H1 (cell line): ENCODE results near the gene HIPK2. TPM values are rescaled to one million over a fixed set of nuclear protein-coding genes. Genes with fewer than 3 reads are reported as not detected.
A peak's percentile ranks its signal among the peaks of the same experiment; 100 is the strongest.

Source experiments
- CTCF ChIA-PET: fragments of 300-600 bp; sonication (Branson Sonifier 250); formaldehyde crosslinking; loops from one replicate; lab custom pipeline; 2021; ENCODE audit not compliant: partially characterized antibody; lab: Charles Lee
- POLR2A ChIA-PET: fragments of 300-600 bp; sonication (Branson Sonifier 250); formaldehyde crosslinking; loops from one replicate; lab custom pipeline; 2021; ENCODE audit warnings: inconsistent platforms; ENCODE audit not compliant: partially characterized antibody; lab: Charles Lee
- DNase-seq, 2 experiments: peaks; one replicate each; pipeline versions ENCODE4 v3.0.0 to v3.0.0-alpha.2; 2010 to 2022; ENCODE audit warnings: low spot score in 2 of 2, low read depth in 1 of 2, mixed read lengths in 1 of 2
- FAIRE-seq: peaks from 2 replicates; lab custom pipeline; 2011; peaks lifted over from hg19 to GRCh38; lab: Jason Lieb, UNC
- H2AFZ ChIP-seq: 2 replicates; pipeline ENCODE4 v1.8.1; 2012; ENCODE audit warnings: low read length, inconsistent platforms
- H2AK5ac ChIP-seq: 2 replicates; pipeline ENCODE4 v1.6.1; 2013; ENCODE audit warnings: low read depth, low read length
- H2BK120ac ChIP-seq: replicated peaks from 2 replicates; pipeline ENCODE3; 2013; ENCODE audit warnings: low read depth, low read length, inconsistent platforms
- H2BK12ac ChIP-seq: 2 replicates; pipeline ENCODE4 v1.6.1; 2013; ENCODE audit warnings: low read depth, low read length
- H2BK15ac ChIP-seq: 2 replicates; pipeline ENCODE4 v1.6.1; 2013; ENCODE audit warnings: low read length
- H2BK20ac ChIP-seq: 2 replicates; pipeline ENCODE4 v1.6.1; 2013; ENCODE audit warnings: low read length
- H2BK5ac ChIP-seq: 2 replicates; pipeline ENCODE4 v1.6.1; 2013; ENCODE audit warnings: low read depth, low read length
- H3K14ac ChIP-seq: 2 replicates; pipeline ENCODE4 v1.6.1; 2013; ENCODE audit warnings: inconsistent platforms; ENCODE audit not compliant: insufficient read length
- H3K18ac ChIP-seq: 2 replicates; pipeline ENCODE4 v1.6.1; 2013; ENCODE audit warnings: low read length; ENCODE audit errors: extremely low read depth
- H3K23ac ChIP-seq: 2 replicates; pipeline ENCODE4 v1.6.1; 2013; ENCODE audit warnings: inconsistent platforms; ENCODE audit not compliant: insufficient read length
- H3K23me2 ChIP-seq: 2 replicates; pipeline ENCODE4 v1.6.1; 2013; ENCODE audit warnings: low read depth, low read length
- H3K27ac ChIP-seq: 2 replicates; pipeline ENCODE4 v1.6.1; 2011; ENCODE audit warnings: low read depth, low read length, inconsistent platforms
- H3K27me3 ChIP-seq, 4 experiments: replicated peaks in 1 of 4; 1 replicate in 1 of 4; 2 replicates in 3 of 4; pipeline versions ENCODE4 v1.6.1 to v1.8.1; 2011 to 2013; ENCODE audit warnings: low read length in 3 of 4, mild to moderate bottlenecking in 3 of 4, inconsistent platforms in 2 of 4, mixed read lengths in 2 of 4, moderate library complexity in 1 of 4; ENCODE audit not compliant: control insufficient read depth in 3 of 4, insufficient read depth in 3 of 4; ENCODE audit errors: extremely low read depth in 1 of 4
- H3K36me3 ChIP-seq, 4 experiments: 2 replicates each; pipeline versions ENCODE4 v1.6.1 to v1.8.1; 2011 to 2013; ENCODE audit warnings: mild to moderate bottlenecking in 4 of 4, low read length in 3 of 4, moderate library complexity in 2 of 4, control low read depth in 1 of 4, inconsistent platforms in 1 of 4; ENCODE audit not compliant: insufficient read depth in 4 of 4, control insufficient read depth in 2 of 4
- H3K4ac ChIP-seq: replicated peaks from 2 replicates; pipeline ENCODE3; 2013; ENCODE audit warnings: low read length, low read depth, mixed read lengths, inconsistent platforms; ENCODE audit not compliant: insufficient read length
- H3K4me1 ChIP-seq, 4 experiments: replicated peaks in 1 of 4; 1 replicate in 1 of 4; 2 replicates in 3 of 4; pipeline versions ENCODE4 v1.6.1 to v1.8.1; 2011 to 2013; ENCODE audit warnings: low read length in 3 of 4, inconsistent platforms in 2 of 4, mixed read lengths in 1 of 4; ENCODE audit not compliant: insufficient read depth in 4 of 4, control insufficient read depth in 3 of 4
- H3K4me2 ChIP-seq, 2 experiments: 2 replicates each; pipeline versions ENCODE4 v1.6.1 to v1.8.1; 2011 to 2013; ENCODE audit warnings: low read depth in 2 of 2, low read length in 2 of 2, control low read depth in 1 of 2, inconsistent platforms in 1 of 2, mild to moderate bottlenecking in 1 of 2; ENCODE audit not compliant: insufficient read depth in 1 of 2
- H3K4me3 ChIP-seq, 4 experiments: fragments of 200-600, 300-600 bp in 1 of 4; sonication (generic), shearing (Covaris generic), sonication (Bioruptor Twin) in 1 of 4; 2 replicates each; pipeline versions ENCODE4 v1.5.1 to v1.8.1; 2011 to 2016; ENCODE audit warnings: low read length in 4 of 4, low read depth in 3 of 4, control low read depth in 2 of 4, inconsistent platforms in 2 of 4, mild to moderate bottlenecking in 2 of 4, mixed read lengths in 1 of 4, moderate library complexity in 1 of 4; ENCODE audit not compliant: insufficient read depth in 2 of 4; ENCODE audit errors: extremely low read depth in 1 of 4
- H3K56ac ChIP-seq: replicated peaks from 2 replicates; pipeline ENCODE3; 2013; ENCODE audit warnings: low read depth, mild to moderate bottlenecking, mixed read lengths, low read length, inconsistent platforms; ENCODE audit not compliant: insufficient read length
- H3K79me1 ChIP-seq: 2 replicates; pipeline ENCODE4 v1.6.1; 2013; ENCODE audit warnings: low read depth, low read length, control low read depth
- H3K79me2 ChIP-seq, 2 experiments: 2 replicates each; pipeline versions ENCODE4 v1.6.1 to v1.8.1; 2012 to 2013; ENCODE audit warnings: low read length in 2 of 2, mild to moderate bottlenecking in 2 of 2, inconsistent platforms in 1 of 2; ENCODE audit not compliant: insufficient read depth in 2 of 2, control insufficient read depth in 1 of 2
- H3K9ac ChIP-seq, 4 experiments: replicated peaks in 1 of 4; 1 replicate in 1 of 4; 2 replicates in 3 of 4; pipeline versions ENCODE4 v1.6.1 to v1.8.1; 2011 to 2013; ENCODE audit warnings: low read depth in 3 of 4, low read length in 3 of 4, control low read depth in 2 of 4, mild to moderate bottlenecking in 2 of 4, moderate library complexity in 2 of 4, inconsistent platforms in 1 of 4; ENCODE audit errors: extremely low read depth in 1 of 4
- H3K9me3 ChIP-seq, 2 experiments: 2 replicates each; pipeline versions ENCODE4 v1.6.1 to v1.8.1; 2012 to 2013; ENCODE audit warnings: mild to moderate bottlenecking in 2 of 2, moderate library complexity in 2 of 2, control low read depth in 1 of 2, inconsistent platforms in 1 of 2, low read depth in 1 of 2, low read length in 1 of 2, mixed read lengths in 1 of 2; ENCODE audit not compliant: insufficient read depth in 2 of 2
- H4K20me1 ChIP-seq, 2 experiments: replicated peaks in 1 of 2; 2 replicates each; pipeline versions ENCODE3 to v1.8.1; 2011 to 2013; ENCODE audit warnings: inconsistent platforms in 2 of 2, low read length in 2 of 2, mild to moderate bottlenecking in 1 of 2; ENCODE audit not compliant: insufficient read depth in 2 of 2, control insufficient read depth in 1 of 2
- H4K5ac ChIP-seq: 2 replicates; pipeline ENCODE4 v1.6.1; 2013; ENCODE audit warnings: low read length, low read depth, mixed read lengths, inconsistent platforms; ENCODE audit not compliant: insufficient read length
- H4K8ac ChIP-seq: 2 replicates; pipeline ENCODE4 v1.8.0; 2013; ENCODE audit warnings: mild to moderate bottlenecking, moderate library complexity, low read length, inconsistent platforms; ENCODE audit not compliant: insufficient read depth; ENCODE audit errors: extremely low read depth
- H4K91ac ChIP-seq: replicated peaks from 2 replicates; pipeline ENCODE3; 2013; ENCODE audit warnings: low read length, mixed read lengths, inconsistent platforms; ENCODE audit not compliant: insufficient read length
- BACH1 ChIP-seq: IDR thresholded peaks from 2 replicates; pipeline ENCODE4 v1.6.1; 2012; ENCODE audit warnings: low read length, improper control_type of control experiment
- CREB1 ChIP-seq: IDR thresholded peaks from 2 replicates; pipeline ENCODE4 v1.6.1; 2012; ENCODE audit warnings: inconsistent platforms
- CTBP2 ChIP-seq: IDR thresholded peaks from 2 replicates; pipeline ENCODE4 v1.7.0; 2011; ENCODE audit warnings: borderline replicate concordance, mild to moderate bottlenecking, moderate library complexity, mixed read lengths, low read length; ENCODE audit not compliant: insufficient read depth, insufficient read length
- HDAC2 ChIP-seq, 2 experiments: fragments of 300-600 bp in 1 of 2; sonication (generic) in 1 of 2; IDR thresholded peaks; 2 replicates each; pipeline ENCODE4 v1.6.1; 2011 to 2012; ENCODE audit warnings: low read depth in 2 of 2, low read length in 2 of 2, mild to moderate bottlenecking in 2 of 2, moderate library complexity in 2 of 2, borderline replicate concordance in 1 of 2, inconsistent platforms in 1 of 2
- JUN ChIP-seq: IDR thresholded peaks from 2 replicates; pipeline ENCODE4 v1.6.1; 2011; ENCODE audit warnings: low read depth, mild to moderate bottlenecking, improper control_type of control experiment, low read length
- NANOG ChIP-seq: IDR thresholded peaks from 2 replicates; pipeline ENCODE4 v1.6.1; 2011; ENCODE audit warnings: low read length, low read depth, mild to moderate bottlenecking, inconsistent platforms; ENCODE audit not compliant: insufficient read depth, poor library complexity, severe bottlenecking
- RAD21 ChIP-seq, 2 experiments: IDR thresholded peaks in 1 of 2; conservative IDR thresholded peaks in 1 of 2; 2 replicates each; pipeline ENCODE4 v1.6.1; 2011; ENCODE audit warnings: low read depth in 2 of 2, low read length in 2 of 2, improper control_type of control experiment in 1 of 2, inconsistent platforms in 1 of 2, mild to moderate bottlenecking in 1 of 2, moderate library complexity in 1 of 2
- RBBP5 ChIP-seq: IDR thresholded peaks from 2 replicates; pipeline ENCODE4 v1.7.1; 2012; ENCODE audit warnings: low read depth, mild to moderate bottlenecking, inconsistent platforms, low read length, moderate library complexity, borderline replicate concordance
- SRF ChIP-seq: IDR thresholded peaks from 2 replicates; pipeline ENCODE4 v1.6.1; 2011; ENCODE audit warnings: mild to moderate bottlenecking, low read depth, low read length, moderate library complexity
- SUZ12 ChIP-seq: fragments of 200-600 bp; sonication (generic); IDR thresholded peaks from 2 replicates; pipeline ENCODE4 v1.6.1; 2012; ENCODE audit warnings: mild to moderate bottlenecking, inconsistent platforms, low read length, moderate library complexity, mixed read lengths
- polyA plus RNA-seq, 7 experiments: library from polyadenylated mRNA; depleted of rRNA in 3 of 7; stranded (reverse) in 5 of 7; unstranded in 2 of 7; fragments of >200 nt in 5 of 7; fragments of 200-250 nt in 2 of 7; gene quantifications; 1 replicate in 5 of 7; 2 replicates in 1 of 7; 4 replicates in 1 of 7; pipeline versions ENCODE4 v1.2.1 to v1.2.3, GENCODE V29; 2011 to 2013; ENCODE audit warnings: missing spikeins in 2 of 7, mixed read lengths in 2 of 7
- total RNA-seq: library from RNA; stranded (reverse); fragmentation: NEBNext Ultra II Directional; extraction: Animal tissue kit (Norgen Biotek cat#: 25700); gene quantifications from 2 replicates; pipeline ENCODE4 v1.2.1, GENCODE V29; 2021
- TF ChIP-seq, protein P1 (sequence below): IDR thresholded peaks from 2 replicates; pipeline ENCODE4 v1.6.1; 2012; ENCODE audit warnings: inconsistent platforms

Gene HIPK2
- total and polyA plus RNA-seq, 2 of the 8 experiments (the other 6 are each of a cell fraction or from before 2014, with no cell fraction given): 8.3 to 24.3 TPM

DNA sequence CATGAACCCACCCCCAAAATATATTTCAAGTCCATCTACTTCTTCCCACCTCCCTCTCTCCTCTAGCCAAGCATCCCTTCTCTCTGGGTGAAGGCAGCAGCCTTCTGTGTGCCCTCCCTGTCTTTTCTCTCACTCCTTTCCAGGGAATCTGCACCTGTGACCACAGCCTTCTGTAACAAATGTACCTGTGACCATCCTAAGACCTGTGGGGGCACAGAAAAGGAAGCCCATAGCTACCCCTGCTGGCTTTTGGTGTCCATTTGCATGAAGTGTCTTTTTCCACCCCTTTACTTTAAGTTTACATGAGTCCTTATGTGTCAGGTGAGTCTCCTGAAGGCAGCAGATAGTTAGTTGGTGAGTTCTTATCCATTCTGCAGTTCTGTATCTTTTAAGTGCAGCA, 49.2 kb upstream of the HIPK2 start:
- Histone ChIP-seq H3K79me2 (no peaks in the 10 kb centered on the region), H3K4me1 (no peaks in the 10 kb centered on the region; a peak in 1 of 7 replicates), H4K8ac (no peak overlapping the region), H4K20me1 (no peaks in the 10 kb centered on the region), H3K9ac (no peak overlapping the region), H2BK15ac (no peak overlapping the region), H3K23ac (no peak overlapping the region), H3K14ac (no peak overlapping the region), H3K4me2 (no peak overlapping the region), H3K27me3 (no peaks in the 10 kb centered on the region), H2AK5ac (no peak overlapping the region), H2BK12ac (no peak overlapping the region), H4K91ac (no peak overlapping the region), H3K9me3 (no peaks in the 10 kb centered on the region), H3K56ac (no peak overlapping the region), H2BK5ac (no peak overlapping the region), H3K27ac (no peak overlapping the region), H3K36me3 (no peaks in the 10 kb centered on the region), H3K4me3 (no peak overlapping the region), H2BK20ac (no peak overlapping the region), H4K5ac (no peak overlapping the region), H3K18ac (no peak overlapping the region), H3K23me2 (no peaks in the 10 kb centered on the region), H2BK120ac (no peak overlapping the region), H3K79me1 (no peaks in the 10 kb centered on the region), H3K4ac (no peak overlapping the region), H2AFZ (no peak overlapping the region)
- CTCF ChIA-PET: interaction anchor here (1.0 to 3.8 kb wide), 4 partner anchors 44 to 327 kb away, joined by 3 to 23 read pairs (median 6); no protein-coding TSS in a partner anchor
- POLR2A ChIA-PET: no interaction called here
- DNase-seq (no peak), FAIRE-seq (no peak)
- TF ChIP-seq JUN (no peak), HDAC2 (IDR thresholded peaks at IDR 0.05; ENCODE audit: borderline replicate concordance in 1 of 2, low read depth in 2 of 2, low read length in 2 of 2) (no peak), NANOG (no peak), RBBP5 (no peak), CTBP2 (no peak), SRF (no peak), BACH1 (no peak), CREB1 (no peak), SUZ12 (no peak), RAD21 (IDR thresholded peaks at IDR 0.05 in 1 of 2, conservative IDR thresholded peaks at IDR 0.05 in 1 of 2; ENCODE audit: low read depth in 2 of 2, low read length in 2 of 2) (peak; percentile 62 to 65)
- TF ChIP-seq, protein P1, sequence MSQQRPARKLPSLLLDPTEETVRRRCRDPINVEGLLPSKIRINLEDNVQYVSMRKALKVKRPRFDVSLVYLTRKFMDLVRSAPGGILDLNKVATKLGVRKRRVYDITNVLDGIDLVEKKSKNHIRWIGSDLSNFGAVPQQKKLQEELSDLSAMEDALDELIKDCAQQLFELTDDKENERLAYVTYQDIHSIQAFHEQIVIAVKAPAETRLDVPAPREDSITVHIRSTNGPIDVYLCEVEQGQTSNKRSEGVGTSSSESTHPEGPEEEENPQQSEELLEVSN: no peak
